Heart left ventricle (tissue), 16 donors: ENCODE measurements around the gene BIRC2. TPM values are rescaled to one million over a fixed set of nuclear protein-coding genes. Genes with fewer than 3 reads are reported as not detected.

Experiments used
- ATAC-seq, 4 donors: fragments of 200-7000 bp; cut with Tn5 transposase; one replicate each; pipeline ENCODE4 v1.9.1; 2020 to 2022; ENCODE audit warnings: moderate library complexity in 4 of 4, mild to moderate bottlenecking in 3 of 4, moderate number of reproducible peaks in 1 of 4
- DNase-seq, 5 donors: peaks; one replicate each; pipeline ENCODE4 v3.0.0-alpha.2; 2020
- H3K27ac ChIP-seq, 12 donors: fragments of 200-600 bp; sonication (generic) in 4 of 12; one replicate each; pipeline versions ENCODE4 v1.5.0 to v1.8.0; 2016 to 2022; ENCODE audit warnings: mild to moderate bottlenecking in 2 of 12
- H3K27me3 ChIP-seq, 9 donors: fragments of 200-600 bp; sonication (generic) in 2 of 9; one replicate each; pipeline versions ENCODE4 v1.5.1 to v1.8.0; 2016 to 2022; ENCODE audit warnings: mild to moderate bottlenecking in 3 of 9
- H3K36me3 ChIP-seq, 9 donors: fragments of 200-600 bp; sonication (generic) in 2 of 9; one replicate each; pipeline versions ENCODE4 v1.5.0 to v1.8.0; 2018 to 2022; ENCODE audit warnings: mild to moderate bottlenecking in 2 of 9
- H3K4me1 ChIP-seq, 12 donors: fragments of 200-600 bp; sonication (generic) in 4 of 12; one replicate each; pipeline versions ENCODE4 v1.5.0 to v1.8.0; 2016 to 2022; ENCODE audit warnings: mild to moderate bottlenecking in 3 of 12
- H3K4me3 ChIP-seq, 12 donors: fragments of 200-600 bp; sonication (generic) in 4 of 12; one replicate each; pipeline versions ENCODE4 v1.5.0 to v1.8.0; 2017 to 2022; ENCODE audit warnings: mild to moderate bottlenecking in 9 of 12, moderate library complexity in 4 of 12
- H3K9me3 ChIP-seq, 12 donors: fragments of 200-600 bp; sonication (generic) in 4 of 12; one replicate each; pipeline versions ENCODE4 v1.5.0 to v1.8.0; 2016 to 2022; ENCODE audit warnings: mild to moderate bottlenecking in 1 of 12
- POLR2A ChIP-seq, 2 donors: fragments of 450-650 bp; IDR thresholded peaks; one replicate each; pipeline ENCODE4 v1.6.1; 2017; ENCODE audit warnings: antibody characterized with exemption in 2 of 2, mild to moderate bottlenecking in 2 of 2, moderate library complexity in 2 of 2
- WGBS, 4 donors: extraction: QIAGEN DNeasy Blood & Tissue Kit in 2 of 4; methylation state at CpG; one replicate each; pipeline versions ENCODE4 v1.1.5 to v1.1.7; 2013 to 2018; 5-methylcytosine and 5-hydroxymethylcytosine counted together
- intact Hi-C, 10 donors: fragments of 100-400 bp; cut with DNase I; formaldehyde crosslinking; loops; one replicate each; pipeline versions ENCODE4 v1.11.1 to v1.14.2; 2022
- polyA plus RNA-seq, 2 donors: library from polyadenylated mRNA; stranded (reverse); fragments of 200-250 nt; gene quantifications; one replicate each; pipeline ENCODE4 v1.2.3, GENCODE V29; 2013
- total RNA-seq, 9 donors: library from RNA; depleted of rRNA in 2 of 9; stranded (reverse); fragments of >200 nt in 2 of 9; fragmentation: NEBNext Ultra II Directional in 3 of 9; extraction: Animal tissue kit (Norgen Biotek cat#: 25700) in 3 of 9; gene quantifications; one replicate each; pipeline versions ENCODE4 v1.1.0 to v1.2.4, GENCODE V29; 2016 to 2023
- TF ChIP-seq, protein P1 (sequence below), 12 donors: fragments of 200-600 bp; sonication (generic) in 4 of 12; IDR thresholded peaks; one replicate each; pipeline versions ENCODE4 v1.5.0 to v1.8.0; 2018 to 2022; ENCODE audit warnings: antibody characterized with exemption in 12 of 12, mild to moderate bottlenecking in 5 of 12
- donor health status: ischemic (EF 13 %, LVEDD 7.1; RV severe dilation, severe dysfunction).
- donor health status: healthy with polysubstance abuse.
- donor health status: DM: no; HTN: yes; CAD: no.
- donor health status: DM: no; HTN: no; CAD: no.
- donor health status: ischemic (EF 25% LVEDD 6.9; RV normal size, moderate dysfunction).
- donor health status: ischemic (EF 25% LVEDD 5.7; RV mildly dilated, moderate dysfunction).
- donor health status: healthy.
- donor health status: DM: yes; HTN: yes; CAD: no.
- donor health status: ischemic (EF 35%, LVEDD 5.7; RV mildly dilated, moderate dysfunction).
- donor health status: nonischemic (EF 11% LVEDD 7.7; RV severe dilation, severe dysfunction).
- donor health status: DM: yes; HTN: yes; CAD: no.
- donor health status: PGD.
- donor health status: ischemic (EF 29% LVEDD 5.4; RV normal size, mild dysfunction).
- donor health status: nonischemic (EF 23%, LVEDD 6.1; RV moderate dilation, normal function).

BIRC2 gene
- total and polyA plus RNA-seq, 11 donors: 17.9 to 39.9 (median 32.7) TPM

DNA sequence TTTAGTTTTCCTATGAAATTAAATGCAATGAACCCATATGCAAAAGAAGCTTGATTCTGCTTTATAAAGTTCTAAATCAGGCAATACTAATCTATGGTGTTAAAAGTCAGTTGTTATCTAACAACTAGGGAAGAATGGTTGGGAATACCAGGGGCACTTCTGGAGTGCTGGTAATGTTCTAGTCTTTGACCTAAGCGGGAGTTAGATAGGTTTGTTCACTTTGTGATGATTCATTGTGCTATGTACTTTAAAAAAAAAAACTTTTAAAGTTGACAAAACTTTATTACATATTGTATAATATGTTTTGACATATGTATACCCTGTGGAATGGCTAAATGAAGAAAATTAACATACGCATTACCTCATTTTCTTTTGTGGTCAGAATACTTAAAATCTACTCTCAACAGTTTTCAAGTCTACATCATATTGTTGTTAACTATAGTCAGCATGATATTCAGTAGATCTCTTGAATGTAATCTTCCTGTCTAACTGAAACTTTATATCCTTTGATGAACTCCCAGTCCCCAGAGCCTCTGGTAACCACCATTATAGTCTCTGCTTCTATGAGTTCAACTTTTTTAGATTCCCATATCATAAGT, 39.2 kb downstream of the BIRC2 start:
- H3K9me3 ChIP-seq: no peaks in the 10 kb centered on the region
- H3K36me3 ChIP-seq: peaks cover 0 to 84% (median 44%) of the 10 kb centered on the region in 9 donors
- H3K27me3 ChIP-seq: no peaks in the 10 kb centered on the region
- H3K27ac ChIP-seq: no peak overlapping the region
- WGBS, 4 donors: 88 to 97% (median 92%) methylated on average over 2 of the region's 2 CpGs
- DNase-seq (no peak), ATAC-seq (no peak)
- TF ChIP-seq, protein P1, sequence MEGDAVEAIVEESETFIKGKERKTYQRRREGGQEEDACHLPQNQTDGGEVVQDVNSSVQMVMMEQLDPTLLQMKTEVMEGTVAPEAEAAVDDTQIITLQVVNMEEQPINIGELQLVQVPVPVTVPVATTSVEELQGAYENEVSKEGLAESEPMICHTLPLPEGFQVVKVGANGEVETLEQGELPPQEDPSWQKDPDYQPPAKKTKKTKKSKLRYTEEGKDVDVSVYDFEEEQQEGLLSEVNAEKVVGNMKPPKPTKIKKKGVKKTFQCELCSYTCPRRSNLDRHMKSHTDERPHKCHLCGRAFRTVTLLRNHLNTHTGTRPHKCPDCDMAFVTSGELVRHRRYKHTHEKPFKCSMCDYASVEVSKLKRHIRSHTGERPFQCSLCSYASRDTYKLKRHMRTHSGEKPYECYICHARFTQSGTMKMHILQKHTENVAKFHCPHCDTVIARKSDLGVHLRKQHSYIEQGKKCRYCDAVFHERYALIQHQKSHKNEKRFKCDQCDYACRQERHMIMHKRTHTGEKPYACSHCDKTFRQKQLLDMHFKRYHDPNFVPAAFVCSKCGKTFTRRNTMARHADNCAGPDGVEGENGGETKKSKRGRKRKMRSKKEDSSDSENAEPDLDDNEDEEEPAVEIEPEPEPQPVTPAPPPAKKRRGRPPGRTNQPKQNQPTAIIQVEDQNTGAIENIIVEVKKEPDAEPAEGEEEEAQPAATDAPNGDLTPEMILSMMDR (IDR thresholded peaks at IDR 0.05): no peak
- TF ChIP-seq POLR2A (IDR thresholded peaks at IDR 0.05): no peak
- no peak overlapping the region for H3K4me3 ChIP-seq
- peaks cover 0 to 26% (median 15%) of the 10 kb centered on the region in 12 donors for H3K4me1 ChIP-seq
- intact Hi-C loops: no loop called here

DNA sequence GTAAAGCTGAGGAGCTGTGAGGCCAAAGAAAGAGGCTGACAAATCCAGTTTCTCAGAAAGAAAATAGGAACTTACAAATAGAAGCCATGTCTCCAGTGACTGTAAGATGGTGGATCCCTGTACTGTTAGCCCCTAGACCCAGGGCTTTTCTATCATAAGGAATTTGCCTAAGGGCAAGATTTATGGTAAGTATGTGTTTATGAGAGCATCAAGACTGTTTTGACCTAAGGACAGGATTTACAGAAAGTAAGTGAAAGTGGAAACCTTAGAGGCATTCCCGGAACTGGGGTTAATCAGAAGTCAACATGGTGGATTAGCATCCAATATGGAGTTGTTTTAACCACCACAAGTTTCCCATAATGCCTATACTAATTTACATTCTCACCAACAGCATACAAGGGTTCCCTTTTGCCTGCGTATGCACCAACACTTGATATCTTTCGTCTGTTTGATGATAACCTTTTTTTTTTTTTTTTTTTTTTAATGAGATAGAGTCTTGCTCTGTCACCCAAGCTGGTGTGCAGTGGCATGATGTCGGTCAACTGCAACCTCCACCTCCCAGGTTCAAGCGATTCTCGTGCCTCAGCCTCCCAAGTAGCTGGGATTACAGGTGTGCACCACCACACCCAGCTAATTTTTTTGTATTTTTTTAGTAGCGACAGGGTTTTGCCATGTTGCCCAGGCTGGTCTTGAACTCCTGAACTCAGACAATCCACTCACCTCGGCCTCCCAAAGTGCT, 40.2 kb downstream of the BIRC2 start:
- H3K4me3 ChIP-seq: no peak overlapping the region
- no peak for TF ChIP-seq POLR2A (IDR thresholded peaks at IDR 0.05)
- TF ChIP-seq, protein P1 (IDR thresholded peaks at IDR 0.05): no peak
- H3K27me3 ChIP-seq: no peaks in the 10 kb centered on the region
- H3K9me3 ChIP-seq: peaks cover 0 to under 1% (median 0%) of the 10 kb centered on the region in 12 donors
- H3K36me3 ChIP-seq: peaks cover 0 to 84% (median 45%) of the 10 kb centered on the region in 9 donors
- no peak overlapping the region for H3K27ac ChIP-seq
- peaks cover 0 to 26% (median 15%) of the 10 kb centered on the region in 12 donors for H3K4me1 ChIP-seq
- DNase-seq: no peak
- no peak for ATAC-seq
- intact Hi-C loops: no loop called here
- WGBS, 4 donors: 81 to 94% (median 89%) methylated on average over 8 of the region's 8 CpGs

DNA sequence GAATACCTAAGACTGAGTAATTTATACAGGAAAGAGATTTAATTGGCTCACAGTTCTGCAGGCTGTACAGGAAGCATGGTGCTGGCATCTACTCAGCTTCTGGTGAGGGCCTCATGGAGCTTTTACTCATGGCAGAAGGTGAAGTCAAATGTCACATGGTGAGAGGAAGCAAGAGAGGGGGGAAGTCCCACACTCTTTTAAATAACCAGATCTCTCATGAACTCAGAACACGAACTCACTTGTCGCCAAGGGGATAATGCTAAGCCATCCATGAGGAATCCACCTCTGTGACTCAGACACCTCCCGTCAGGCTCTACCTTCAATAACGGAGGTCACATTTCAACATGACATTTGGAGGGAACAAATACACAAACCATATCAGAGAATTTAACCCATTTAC, 42.2 kb downstream of the BIRC2 start:
- ATAC-seq (no peak), DNase-seq (no peak)
- peaks cover 0 to 88% (median 64%) of the 10 kb centered on the region in 9 donors for H3K36me3 ChIP-seq
- peaks cover 0 to 5% (median 0%) of the 10 kb centered on the region in 12 donors for H3K9me3 ChIP-seq
- H3K4me3 ChIP-seq: no peak overlapping the region
- peaks cover 0 to 13% (median 6%) of the 10 kb centered on the region in 12 donors for H3K4me1 ChIP-seq
- WGBS, 4 donors: 94 to 96% (median 95%) methylated on average over 4 of the region's 4 CpGs
- no peak overlapping the region for H3K27ac ChIP-seq
- intact Hi-C loops: no loop called here
- H3K27me3 ChIP-seq: no peaks in the 10 kb centered on the region
- TF ChIP-seq, protein P1 (IDR thresholded peaks at IDR 0.05): no peak
- no peak for TF ChIP-seq POLR2A (IDR thresholded peaks at IDR 0.05)
